Subcutaneous abdominal adipose tissue (tissue), 5 donors: ENCODE measurements around the gene FBXL17.

Experiments used
- H3K27ac ChIP-seq: one replicate; pipeline ENCODE4 v1.7.0; 2013; ENCODE audit warnings: low read depth, mild to moderate bottlenecking, inconsistent platforms, low read length, moderate library complexity
- H3K27me3 ChIP-seq, 5 donors: one replicate each; pipeline ENCODE4 v1.7.0; 2013; ENCODE audit warnings: low read length in 5 of 5, inconsistent platforms in 1 of 5; ENCODE audit not compliant: control insufficient read depth in 5 of 5, insufficient read depth in 4 of 5
- H3K36me3 ChIP-seq, 5 donors: one replicate each; pipeline ENCODE4 v1.7.0; 2013; ENCODE audit warnings: low read length in 5 of 5; ENCODE audit not compliant: control insufficient read depth in 5 of 5, insufficient read depth in 5 of 5
- H3K4me1 ChIP-seq, 5 donors: one replicate each; pipeline ENCODE4 v1.7.0; 2013; ENCODE audit warnings: low read length in 5 of 5, mild to moderate bottlenecking in 3 of 5, moderate library complexity in 1 of 5; ENCODE audit not compliant: control insufficient read depth in 5 of 5, insufficient read depth in 5 of 5
- H3K4me3 ChIP-seq, 5 donors: one replicate each; pipeline ENCODE4 v1.7.0; 2013; ENCODE audit warnings: low read length in 5 of 5, low read depth in 1 of 5
- H3K9ac ChIP-seq, 5 donors: one replicate each; pipeline ENCODE4 v1.7.0; 2013; ENCODE audit warnings: low read length in 5 of 5, mild to moderate bottlenecking in 4 of 5, moderate library complexity in 3 of 5
- H3K9me3 ChIP-seq, 5 donors: one replicate each; pipeline ENCODE4 v1.7.0; 2013; ENCODE audit warnings: low read length in 5 of 5; ENCODE audit not compliant: control insufficient read depth in 5 of 5
- donor health status: healthy.
- donor health status: healthy.
- donor health status: healthy.
- donor health status: healthy.
- donor health status: healthy.

The FBXL17 gene

GRCh38 chr5:108024986-108025385, 356.9 kb downstream of the FBXL17 start:
- no peak overlapping the region for H3K9ac ChIP-seq
- H3K27me3 ChIP-seq = no peaks in the 10 kb centered on the region
- no peak overlapping the region for H3K27ac ChIP-seq
- no peak overlapping the region for H3K4me3 ChIP-seq
- H3K36me3 ChIP-seq = peaks cover 0 to 3% (median 0%) of the 10 kb centered on the region in 5 donors
- H3K9me3 ChIP-seq = no peaks in the 10 kb centered on the region
- H3K4me1 ChIP-seq = no peaks in the 10 kb centered on the region

- no peak overlapping the region for H3K4me3 ChIP-seq
- H3K36me3 ChIP-seq = peaks cover 0 to 4% (median 0%) of the 10 kb centered on the region in 5 donors
- no peaks in the 10 kb centered on the region for H3K9me3 ChIP-seq
- H3K27ac ChIP-seq = no peak overlapping the region
- H3K27me3 ChIP-seq = no peaks in the 10 kb centered on the region
- no peak overlapping the region for H3K9ac ChIP-seq
- no peaks in the 10 kb centered on the region for H3K4me1 ChIP-seq
Observed at GRCh38 chr5:108016101-108016500, 365.8 kb downstream of the FBXL17 start.

- Histone ChIP-seq H3K9me3 (no peaks in the 10 kb centered on the region), H3K27ac (no peak overlapping the region), H3K4me3 (no peak overlapping the region), H3K4me1 (peaks cover 0 to 7% (median 0%) of the 10 kb centered on the region in 5 donors), H3K36me3 (no peaks in the 10 kb centered on the region), H3K9ac (no peak overlapping the region), H3K27me3 (no peaks in the 10 kb centered on the region)
Observed at GRCh38 chr5:108006791-108007190, 375.1 kb downstream of the FBXL17 start.

- peak overlapping the region in 4 of 5 donors; percentile 22 to 42 (median 29) for H3K4me3 ChIP-seq
- H3K27ac ChIP-seq = no peak overlapping the region
- peak overlapping the region in 2 of 5 donors; percentile 2 to 56 for H3K9ac ChIP-seq
- H3K9me3 ChIP-seq = no peaks in the 10 kb centered on the region
- no peaks in the 10 kb centered on the region for H3K27me3 ChIP-seq
- no peaks in the 10 kb centered on the region for H3K36me3 ChIP-seq
- peaks cover 0 to 7% (median 0%) of the 10 kb centered on the region in 5 donors for H3K4me1 ChIP-seq
Observed at GRCh38 chr5:108003178-108003577, 378.7 kb downstream of the FBXL17 start.

- H3K36me3 ChIP-seq = no peaks in the 10 kb centered on the region
- H3K4me1 ChIP-seq = peaks cover 0 to 7% (median 0%) of the 10 kb centered on the region in 5 donors
- no peak overlapping the region for H3K9ac ChIP-seq
- no peak overlapping the region for H3K4me3 ChIP-seq
- no peaks in the 10 kb centered on the region for H3K27me3 ChIP-seq
- no peak overlapping the region for H3K27ac ChIP-seq
- no peaks in the 10 kb centered on the region for H3K9me3 ChIP-seq
Observed at GRCh38 chr5:108001222-108001621, 380.7 kb downstream of the FBXL17 start.

GRCh38 chr5:107997338-107997980, 384.4 kb downstream of the FBXL17 start:
- H3K9me3 ChIP-seq = no peaks in the 10 kb centered on the region
- H3K4me1 ChIP-seq = no peaks in the 10 kb centered on the region
- H3K27me3 ChIP-seq = no peaks in the 10 kb centered on the region
- no peak overlapping the region for H3K27ac ChIP-seq
- no peak overlapping the region for H3K4me3 ChIP-seq
- no peak overlapping the region for H3K9ac ChIP-seq
- H3K36me3 ChIP-seq = no peaks in the 10 kb centered on the region

GRCh38 chr5:107993341-107993740, 388.6 kb downstream of the FBXL17 start:
- Histone ChIP-seq H3K9ac (no peak overlapping the region), H3K36me3 (no peaks in the 10 kb centered on the region), H3K27ac (no peak overlapping the region), H3K27me3 (no peaks in the 10 kb centered on the region), H3K9me3 (no peaks in the 10 kb centered on the region), H3K4me1 (no peaks in the 10 kb centered on the region), H3K4me3 (no peak overlapping the region)

GRCh38 chr5:107990881-107991810, 390.8 kb downstream of the FBXL17 start:
- H3K4me1 ChIP-seq = no peaks in the 10 kb centered on the region
- no peak overlapping the region for H3K4me3 ChIP-seq
- no peak overlapping the region for H3K27ac ChIP-seq
- H3K36me3 ChIP-seq = no peaks in the 10 kb centered on the region
- no peaks in the 10 kb centered on the region for H3K9me3 ChIP-seq
- H3K9ac ChIP-seq = no peak overlapping the region
- H3K27me3 ChIP-seq = no peaks in the 10 kb centered on the region

GRCh38 chr5:107985144-107985543, 396.8 kb downstream of the FBXL17 start:
- H3K4me3 ChIP-seq = no peak overlapping the region
- no peaks in the 10 kb centered on the region for H3K27me3 ChIP-seq
- no peak overlapping the region for H3K27ac ChIP-seq
- no peaks in the 10 kb centered on the region for H3K9me3 ChIP-seq
- peaks cover 0 to 5% (median 0%) of the 10 kb centered on the region in 5 donors for H3K4me1 ChIP-seq
- no peak overlapping the region for H3K9ac ChIP-seq
- H3K36me3 ChIP-seq = no peaks in the 10 kb centered on the region
